Right atrium auricular region (tissue), 2 donors: Measurements from ENCODE around the gene FGF22. TPM values are rescaled to one million over a fixed set of nuclear protein-coding genes. Genes with fewer than 3 reads are reported as not detected.

Experiments used
- DNase-seq: peaks from one replicate; pipeline ENCODE4 v3.0.0-alpha.2; 2019; ENCODE audit warnings: low spot score
- H3K27ac ChIP-seq, 2 donors: fragments of 200-600 bp; sonication (generic); 1 replicate in 1 of 2; 2 replicates in 1 of 2; pipeline ENCODE4 v1.5.1; 2016 to 2019
- H3K27me3 ChIP-seq, 2 donors: fragments of 200-600 bp; sonication (generic); one replicate each; pipeline versions ENCODE4 v1.5.1 to v1.6.0; 2017 to 2019
- H3K36me3 ChIP-seq: fragments of 200-600 bp; sonication (generic); one replicate; pipeline ENCODE4 v1.5.1; 2016
- H3K4me1 ChIP-seq, 2 donors: fragments of 200-600 bp; sonication (generic); one replicate each; pipeline versions ENCODE4 v1.5.1 to v1.6.0; 2017 to 2019
- H3K4me3 ChIP-seq, 2 donors: fragments of 200-600 bp; sonication (generic); 1 replicate in 1 of 2; 2 replicates in 1 of 2; pipeline ENCODE4 v1.5.1; 2017 to 2019; ENCODE audit warnings: mild to moderate bottlenecking in 1 of 2, moderate library complexity in 1 of 2
- H3K9me3 ChIP-seq, 2 donors: fragments of 200-600 bp; sonication (generic); one replicate each; pipeline ENCODE4 v1.5.1; 2019
- CTCF ChIP-seq, 2 donors: fragments of 200-600 bp; sonication (generic); IDR thresholded peaks; one replicate each; pipeline ENCODE4 v1.5.1; 2019; ENCODE audit warnings: antibody characterized with exemption in 2 of 2
- total RNA-seq, 2 donors: library from RNA; depleted of rRNA; stranded (reverse); fragments of >200 nt; gene quantifications; one replicate each; pipeline ENCODE4 v1.1.0, GENCODE V29; 2016

Gene FGF22
- total RNA-seq, 2 donors from 2014 or later = 0.35 to 0.37 TPM

- H3K9me3 ChIP-seq = no peaks in the 10 kb centered on the region
- no peak for TF ChIP-seq CTCF (IDR thresholded peaks at IDR 0.05)
- peaks cover 32% of the 10 kb centered on the region for H3K36me3 ChIP-seq
- no peak overlapping the region for H3K4me3 ChIP-seq
- no peak for DNase-seq
- H3K4me1 ChIP-seq = peaks cover 0 to 12% of the 10 kb centered on the region in 2 donors
- no peak overlapping the region for H3K27ac ChIP-seq
- no peaks in the 10 kb centered on the region for H3K27me3 ChIP-seq
These were observed 4.1 kb downstream of the FGF22 start for GRCh38 chr19:643736-644135.

- Histone ChIP-seq H3K27ac (no peak overlapping the region), H3K9me3 (no peaks in the 10 kb centered on the region), H3K4me1 (peaks cover 0 to 6% of the 10 kb centered on the region in 2 donors), H3K27me3 (no peaks in the 10 kb centered on the region), H3K36me3 (peaks cover 39% of the 10 kb centered on the region), H3K4me3 (no peak overlapping the region)
- TF ChIP-seq CTCF (IDR thresholded peaks at IDR 0.05) = no peak
- DNase-seq = no peak
These were observed 4.7 kb downstream of the FGF22 start for GRCh38 chr19:644363-644762.

- Histone ChIP-seq H3K4me3 (no peak overlapping the region), H3K4me1 (peaks cover 0 to 5% of the 10 kb centered on the region in 2 donors), H3K27ac (no peak overlapping the region), H3K9me3 (no peaks in the 10 kb centered on the region), H3K27me3 (no peaks in the 10 kb centered on the region), H3K36me3 (peaks cover 42% of the 10 kb centered on the region)
- DNase-seq = no peak
- TF ChIP-seq CTCF (IDR thresholded peaks at IDR 0.05) = no peak
These were observed 5.1 kb downstream of the FGF22 start for GRCh38 chr19:644789-645188.

GRCh38 chr19:645912-646778 is 6.5 kb downstream of the FGF22 start:
- H3K27me3 ChIP-seq = no peaks in the 10 kb centered on the region
- no peak for TF ChIP-seq CTCF (IDR thresholded peaks at IDR 0.05)
- no peak overlapping the region for H3K27ac ChIP-seq
- no peaks in the 10 kb centered on the region for H3K4me1 ChIP-seq
- no peak overlapping the region for H3K4me3 ChIP-seq
- H3K9me3 ChIP-seq = no peaks in the 10 kb centered on the region
- peaks cover 48% of the 10 kb centered on the region for H3K36me3 ChIP-seq
- no peak for DNase-seq

- H3K27me3 ChIP-seq = no peaks in the 10 kb centered on the region
- H3K4me3 ChIP-seq = no peak overlapping the region
- H3K27ac ChIP-seq = no peak overlapping the region
- TF ChIP-seq CTCF (IDR thresholded peaks at IDR 0.05) = no peak
- peaks cover 56% of the 10 kb centered on the region for H3K36me3 ChIP-seq
- no peaks in the 10 kb centered on the region for H3K4me1 ChIP-seq
- H3K9me3 ChIP-seq = no peaks in the 10 kb centered on the region
- no peak for DNase-seq
These were observed 7.3 kb downstream of the FGF22 start for GRCh38 chr19:646779-647565.
